PFSK-1 (cell line): Measurements from ENCODE around the gene SLFN5.

ENCODE experiments used
- FOXP2 ChIP-seq: optimal IDR thresholded peaks from 2 replicates; pipeline ENCODE3; 2011; ENCODE audit warnings: borderline replicate concordance, control low read depth, inconsistent platforms; ENCODE audit not compliant: insufficient read depth; ENCODE audit errors: extremely low read length, extremely low read depth
- POLR2AphosphoS5 ChIP-seq: IDR thresholded peaks from 2 replicates; pipeline ENCODE4 v1.6.1; 2012; ENCODE audit warnings: low read depth, mild to moderate bottlenecking, control low read depth, low read length, moderate library complexity
- SIN3A ChIP-seq: IDR thresholded peaks from 2 replicates; pipeline ENCODE4 v1.6.1; 2012; ENCODE audit warnings: mild to moderate bottlenecking, low read length, moderate library complexity, borderline replicate concordance; ENCODE audit not compliant: insufficient read depth
- TAF1 ChIP-seq: IDR thresholded peaks from 2 replicates; pipeline ENCODE4 v1.6.1; 2012; ENCODE audit warnings: low read length, control low read depth, borderline replicate concordance; ENCODE audit not compliant: insufficient read depth
- TF ChIP-seq, protein P1 (sequence below), 2 experiments: IDR thresholded peaks; 2 replicates each; pipeline versions ENCODE4 v1.6.1 to v1.8.0; 2011 to 2012; ENCODE audit warnings: low read depth in 2 of 2, low read length in 2 of 2, control low read depth in 1 of 2, inconsistent platforms in 1 of 2, mild to moderate bottlenecking in 1 of 2, moderate library complexity in 1 of 2; ENCODE audit not compliant: insufficient read depth in 1 of 2

Gene SLFN5

DNA sequence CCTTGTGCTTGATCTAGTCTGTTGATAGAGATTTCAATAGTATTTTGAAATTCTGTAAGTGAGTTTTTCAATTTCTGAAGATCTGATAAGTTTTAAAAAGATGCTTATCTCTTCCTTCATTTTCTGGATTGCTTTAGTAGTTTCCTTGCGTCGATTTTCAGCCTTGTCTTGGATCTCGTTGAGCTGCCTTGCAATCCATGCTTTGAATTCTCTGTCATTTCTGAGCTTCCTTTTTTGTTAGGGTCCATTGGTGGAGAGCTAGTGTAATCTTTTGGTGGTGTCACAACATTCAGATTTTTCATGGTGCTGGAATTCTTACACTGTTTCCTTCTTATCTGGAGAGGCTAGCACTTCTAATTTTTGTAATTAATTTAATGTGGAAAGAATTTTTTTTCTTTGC, 69.5 kb downstream of the SLFN5 start:
- TF ChIP-seq FOXP2 = no peak
- TF ChIP-seq, protein P1, sequence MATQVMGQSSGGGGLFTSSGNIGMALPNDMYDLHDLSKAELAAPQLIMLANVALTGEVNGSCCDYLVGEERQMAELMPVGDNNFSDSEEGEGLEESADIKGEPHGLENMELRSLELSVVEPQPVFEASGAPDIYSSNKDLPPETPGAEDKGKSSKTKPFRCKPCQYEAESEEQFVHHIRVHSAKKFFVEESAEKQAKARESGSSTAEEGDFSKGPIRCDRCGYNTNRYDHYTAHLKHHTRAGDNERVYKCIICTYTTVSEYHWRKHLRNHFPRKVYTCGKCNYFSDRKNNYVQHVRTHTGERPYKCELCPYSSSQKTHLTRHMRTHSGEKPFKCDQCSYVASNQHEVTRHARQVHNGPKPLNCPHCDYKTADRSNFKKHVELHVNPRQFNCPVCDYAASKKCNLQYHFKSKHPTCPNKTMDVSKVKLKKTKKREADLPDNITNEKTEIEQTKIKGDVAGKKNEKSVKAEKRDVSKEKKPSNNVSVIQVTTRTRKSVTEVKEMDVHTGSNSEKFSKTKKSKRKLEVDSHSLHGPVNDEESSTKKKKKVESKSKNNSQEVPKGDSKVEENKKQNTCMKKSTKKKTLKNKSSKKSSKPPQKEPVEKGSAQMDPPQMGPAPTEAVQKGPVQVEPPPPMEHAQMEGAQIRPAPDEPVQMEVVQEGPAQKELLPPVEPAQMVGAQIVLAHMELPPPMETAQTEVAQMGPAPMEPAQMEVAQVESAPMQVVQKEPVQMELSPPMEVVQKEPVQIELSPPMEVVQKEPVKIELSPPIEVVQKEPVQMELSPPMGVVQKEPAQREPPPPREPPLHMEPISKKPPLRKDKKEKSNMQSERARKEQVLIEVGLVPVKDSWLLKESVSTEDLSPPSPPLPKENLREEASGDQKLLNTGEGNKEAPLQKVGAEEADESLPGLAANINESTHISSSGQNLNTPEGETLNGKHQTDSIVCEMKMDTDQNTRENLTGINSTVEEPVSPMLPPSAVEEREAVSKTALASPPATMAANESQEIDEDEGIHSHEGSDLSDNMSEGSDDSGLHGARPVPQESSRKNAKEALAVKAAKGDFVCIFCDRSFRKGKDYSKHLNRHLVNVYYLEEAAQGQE (IDR thresholded peaks at IDR 0.05; ENCODE audit: insufficient read depth in 1 of 2, low read depth in 2 of 2, low read length in 2 of 2) = no peak
- no peak for TF ChIP-seq SIN3A
- no peak for TF ChIP-seq POLR2AphosphoS5
- no peak for TF ChIP-seq TAF1

DNA sequence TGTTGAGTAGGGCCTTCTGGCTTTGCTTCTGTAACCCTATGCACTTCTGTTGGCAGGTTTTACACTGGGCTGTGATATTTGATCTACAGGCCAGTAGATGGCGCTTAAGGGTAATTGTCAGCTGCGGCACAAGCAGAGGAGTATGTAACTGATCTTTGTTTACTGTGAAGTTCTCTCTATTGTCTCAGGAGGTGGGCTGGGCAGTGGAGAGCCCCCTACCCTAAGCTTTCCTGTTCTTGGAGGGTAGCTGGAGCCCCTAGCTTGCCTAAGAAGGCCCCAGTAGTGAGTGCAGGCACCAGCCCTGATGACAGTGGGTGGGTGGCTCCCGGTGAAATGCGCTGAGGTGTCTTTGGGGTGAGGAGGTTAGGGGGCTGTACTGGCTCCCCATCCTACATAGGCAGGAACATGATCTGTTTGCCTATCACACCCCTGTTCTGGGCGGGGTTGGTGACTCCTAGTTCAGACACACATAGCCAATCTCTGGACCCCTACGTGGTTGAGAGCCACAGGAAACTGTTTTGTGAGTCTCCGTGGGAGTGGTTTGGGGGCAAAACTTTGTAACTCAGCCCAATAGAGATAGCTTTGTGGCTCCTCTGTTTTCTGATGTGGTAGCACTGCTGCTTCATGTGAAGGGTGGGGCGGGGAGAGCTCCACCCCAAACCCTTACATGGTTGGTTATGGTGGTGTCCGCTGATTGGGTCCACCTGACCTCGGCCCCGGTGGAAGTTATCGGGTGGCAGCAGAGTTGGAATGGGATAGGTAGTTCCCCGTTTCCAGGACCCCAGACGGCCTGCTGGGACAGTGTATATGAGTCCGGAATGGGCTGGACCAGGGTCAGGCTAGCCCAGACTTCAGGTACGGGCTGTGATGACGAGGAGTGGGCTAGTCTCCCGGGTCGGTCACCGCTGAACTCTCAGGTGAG, 70.2 kb downstream of the SLFN5 start:
- TF ChIP-seq, protein P1 (IDR thresholded peaks at IDR 0.05; ENCODE audit: insufficient read depth in 1 of 2, low read depth in 2 of 2, low read length in 2 of 2) = no peak
- TF ChIP-seq TAF1 (no peak), SIN3A (no peak), FOXP2 (no peak), POLR2AphosphoS5 (no peak)

DNA sequence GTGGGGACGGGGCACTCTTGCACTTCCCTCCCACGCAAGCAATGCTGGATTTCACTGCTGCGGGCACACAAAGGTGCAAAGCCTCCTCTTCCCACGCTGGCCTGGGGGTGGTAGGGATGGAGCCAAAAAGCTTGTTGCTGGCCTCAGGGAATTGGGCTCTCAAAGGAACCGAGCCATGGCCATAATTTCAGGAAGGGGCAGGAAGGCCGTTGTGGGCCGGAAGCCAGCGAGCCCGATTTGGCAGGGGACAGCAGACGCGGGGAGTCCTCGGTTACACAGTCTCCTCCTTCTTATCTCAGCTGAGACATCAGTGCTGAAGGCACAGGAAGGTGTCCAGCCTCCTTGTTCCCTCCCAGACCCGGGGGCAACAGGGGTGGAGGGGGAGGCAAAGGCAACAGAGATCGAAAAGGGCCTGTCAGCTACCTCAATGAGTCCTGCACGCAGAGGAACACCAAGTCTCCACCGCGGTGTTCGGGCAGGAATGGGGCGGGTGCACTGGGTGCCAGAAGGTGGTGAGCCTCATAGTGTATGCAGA, 71.1 kb downstream of the SLFN5 start:
- TF ChIP-seq FOXP2 = no peak
- TF ChIP-seq, protein P1 (IDR thresholded peaks at IDR 0.05; ENCODE audit: insufficient read depth in 1 of 2, low read depth in 2 of 2, low read length in 2 of 2) = no peak
- no peak for TF ChIP-seq TAF1

- TF ChIP-seq, protein P1 (IDR thresholded peaks at IDR 0.05; ENCODE audit: insufficient read depth in 1 of 2, low read depth in 2 of 2, low read length in 2 of 2) = no peak
- no peak for TF ChIP-seq TAF1
- no peak for TF ChIP-seq SIN3A
- TF ChIP-seq POLR2AphosphoS5 = no peak
- no peak for TF ChIP-seq FOXP2
Measured at GRCh38 chr17:35314415-35315216, 71.7 kb downstream of the SLFN5 start.
